Measurements from ENCODE around the gene RAB21.
"Not testable (repeated sequence)": the region's sequence is repeated elsewhere in the genome, so short reads cannot be mapped to it uniquely, and the experiment has no call there.

Gene RAB21

GRCh38 chr12:71804505-71804904 lies 49.8 kb downstream of the RAB21 start:
- no peak for DNase-seq

- DNase-seq: no peak
Measured at GRCh38 chr12:71810921-71811320, 56.3 kb downstream of the RAB21 start.

- not testable (repeated sequence) for DNase-seq
Measured at GRCh38 chr12:71815242-71815641, 60.6 kb downstream of the RAB21 start.

GRCh38 chr12:71822088-71822487 lies 67.4 kb downstream of the RAB21 start:
- DNase-seq: not testable (repeated sequence)

GRCh38 chr12:71828813-71829212 lies 74.2 kb downstream of the RAB21 start:
- no peak for DNase-seq

- no peak for DNase-seq
Measured at GRCh38 chr12:71837356-71837755, 82.7 kb downstream of the RAB21 start.

GRCh38 chr12:71838231-71838630 lies 83.6 kb downstream of the RAB21 start:
- no peak for DNase-seq

GRCh38 chr12:71838676-71839075 lies 84.0 kb downstream of the RAB21 start:
- DNase-seq: no peak

- DNase-seq: peak; percentile 43
Measured at GRCh38 chr12:71840231-71840847, 85.7 kb downstream of the RAB21 start.

- DNase-seq: no peak
Measured at GRCh38 chr12:71846322-71846940, 91.8 kb downstream of the RAB21 start.

- DNase-seq: no peak
Measured at GRCh38 chr12:71848212-71848611, 93.5 kb downstream of the RAB21 start.

- no peak for DNase-seq
Measured at GRCh38 chr12:71849109-71849851, 94.6 kb downstream of the RAB21 start.
